Spleen (tissue), 7 donors: ENCODE data around the gene LRP10.

ENCODE experiments used
- CTCF ChIP-seq, 11 experiments: fragments of 200-600 bp in 7 of 11; fragments of 450-650 bp in 4 of 11; sonication (generic) in 4 of 11; IDR thresholded peaks in 8 of 11; conservative IDR thresholded peaks in 3 of 11; 1 replicate in 7 of 11; 2 replicates in 4 of 11; pipeline versions ENCODE4 v1.4.0 to v1.8.0; 2016 to 2021; ENCODE audit warnings: antibody characterized with exemption in 11 of 11, inconsistent platforms in 4 of 11, mild to moderate bottlenecking in 1 of 11
- POLR2A ChIP-seq, 3 donors: fragments of 450-650 bp; IDR thresholded peaks; one replicate each; pipeline ENCODE4 v1.5.1; 2017; ENCODE audit warnings: antibody characterized with exemption in 3 of 3, mild to moderate bottlenecking in 1 of 3
- POLR2AphosphoS5 ChIP-seq, 3 donors: sonication (generic); formaldehyde crosslinking; IDR thresholded peaks; one replicate each; pipeline ENCODE4 v1.5.1; 2017; ENCODE audit warnings: antibody characterized with exemption in 3 of 3
- donor health status: DM: no; HTN: no; CAD: no; lungs with moderate emphysema.
- donor health status: DM: no; HTN: no; CAD: no.
- donor health status: DM: no; HTN: no; CAD: no.

- TF ChIP-seq CTCF (IDR thresholded peaks at IDR 0.05 in 8 of 11, conservative IDR thresholded peaks at IDR 0.05 in 3 of 11) (no peak), POLR2A (IDR thresholded peaks at IDR 0.05) (no peak), POLR2AphosphoS5 (IDR thresholded peaks at IDR 0.05) (peak; percentile 37 to 58 (median 43))
Measured at GRCh38 chr14:22878271-22879246, 7.0 kb downstream of the LRP10 start.
